Measurements from ENCODE around the gene CPA5.
A peak's percentile ranks its signal among the peaks of the same experiment; 100 is the strongest.

CPA5 gene

DNA sequence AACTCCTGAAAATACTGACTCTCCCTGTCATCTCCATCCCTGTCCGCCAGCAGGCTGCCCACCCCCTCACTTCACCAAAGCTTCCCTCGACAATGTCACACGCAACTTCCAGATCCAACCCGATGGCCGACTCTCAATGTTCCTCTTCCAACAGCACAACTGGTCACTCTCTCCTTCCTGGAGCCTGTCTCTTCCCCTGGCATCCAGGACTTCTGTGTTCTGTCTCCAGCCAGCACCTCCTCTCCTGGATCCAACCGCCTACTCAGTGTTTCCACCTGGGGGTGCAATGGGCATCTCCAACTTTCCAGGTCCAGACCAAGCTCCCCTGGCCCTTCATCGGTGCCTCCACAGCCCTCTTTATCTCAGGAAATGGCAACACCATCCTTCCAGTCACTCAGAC, 8.6 kb downstream of the CPA5 start:
- TF ChIP-seq JUND (IDR thresholded peaks at IDR 0.05; ENCODE audit: low read depth) = no peak
- in situ Hi-C loops (cut with HindIII; ENCODE audit: low pct_unique_long_range_greater_than_20kb, low sequenced_read_pairs) = no loop called here
- DNase-seq (ENCODE audit: low read depth in 1 of 2, low spot score in 1 of 2) = peak in 1 of 2 experiments; percentile 13

GRCh38 chr7:130356121-130356875, 11.7 kb downstream of the CPA5 start:
- in situ Hi-C loops (cut with HindIII; ENCODE audit: low pct_unique_long_range_greater_than_20kb, low sequenced_read_pairs) = no loop called here

DNA sequence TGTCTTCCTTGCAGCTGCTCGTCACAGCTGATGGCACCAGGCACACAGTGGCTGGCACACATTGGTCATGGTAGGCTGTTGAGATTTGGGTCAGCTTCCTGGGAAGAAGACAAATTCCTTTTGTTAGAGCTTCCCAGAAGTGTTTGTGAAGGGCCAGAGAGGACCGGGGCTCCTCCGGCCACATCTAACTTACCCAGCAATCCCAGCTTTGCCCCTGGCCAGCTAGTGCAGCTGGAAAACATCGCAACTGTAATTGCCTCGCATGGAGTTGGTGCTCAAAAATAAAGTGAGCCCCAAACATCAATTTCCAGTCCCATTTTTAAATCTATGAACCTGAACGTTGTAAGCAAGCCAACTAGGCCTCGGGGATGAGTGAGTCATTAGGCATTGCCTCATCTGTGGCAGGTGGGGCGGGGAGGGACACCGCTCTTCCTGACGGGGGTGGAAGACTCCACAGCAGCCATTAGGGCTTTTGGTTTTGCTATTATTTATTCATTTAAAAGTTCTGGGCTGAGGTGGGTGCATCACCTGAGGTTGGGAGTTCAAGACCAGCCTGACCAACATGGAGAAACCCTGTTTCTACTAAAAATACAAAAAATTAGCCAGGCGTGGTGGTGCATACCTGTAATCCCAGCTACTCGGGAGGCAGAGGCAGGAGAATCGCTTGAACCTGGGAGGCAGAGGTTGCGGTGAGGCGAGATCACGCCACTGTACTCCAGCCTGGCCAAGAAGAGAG, 12.4 kb downstream of the CPA5 start:
- peak; percentile 94 for TF ChIP-seq JUND (IDR thresholded peaks at IDR 0.05; ENCODE audit: low read depth)
- in situ Hi-C loops (cut with HindIII; ENCODE audit: low pct_unique_long_range_greater_than_20kb, low sequenced_read_pairs) = no loop called here
- DNase-seq (ENCODE audit: low read depth in 1 of 2, low spot score in 1 of 2) = peak in 1 of 2 experiments; percentile 82

More at GRCh38 chr7:130356121-130356875, 11.7 kb downstream of the CPA5 start:
- no peak for TF ChIP-seq JUND (IDR thresholded peaks at IDR 0.05; ENCODE audit: low read depth)
- peak; percentile 28 to 86 for DNase-seq (ENCODE audit: low read depth in 1 of 2, low spot score in 1 of 2)

- no peak for TF ChIP-seq JUND (IDR thresholded peaks at IDR 0.05; ENCODE audit: low read depth)
- DNase-seq (ENCODE audit: low read depth in 1 of 2, low spot score in 1 of 2) = no peak
- in situ Hi-C loops (cut with HindIII; ENCODE audit: low pct_unique_long_range_greater_than_20kb, low sequenced_read_pairs) = no loop called here
Observed at GRCh38 chr7:130358471-130358870, 13.9 kb downstream of the CPA5 start.

- in situ Hi-C loops (cut with HindIII; ENCODE audit: low pct_unique_long_range_greater_than_20kb, low sequenced_read_pairs) = no loop called here
- no peak for DNase-seq (ENCODE audit: low read depth in 1 of 2, low spot score in 1 of 2)
- no peak for TF ChIP-seq JUND (IDR thresholded peaks at IDR 0.05; ENCODE audit: low read depth)
Observed at GRCh38 chr7:130359276-130359857, 14.8 kb downstream of the CPA5 start.

- TF ChIP-seq JUND (IDR thresholded peaks at IDR 0.05; ENCODE audit: low read depth) = no peak
- DNase-seq (ENCODE audit: low read depth in 1 of 2, low spot score in 1 of 2) = no peak
- in situ Hi-C loops (cut with HindIII; ENCODE audit: low pct_unique_long_range_greater_than_20kb, low sequenced_read_pairs) = no loop called here
Observed at GRCh38 chr7:130360518-130360917, 15.9 kb downstream of the CPA5 start.

GRCh38 chr7:130361681-130362080, 17.1 kb downstream of the CPA5 start:
- no peak for TF ChIP-seq JUND (IDR thresholded peaks at IDR 0.05; ENCODE audit: low read depth)
- in situ Hi-C loops (cut with HindIII; ENCODE audit: low pct_unique_long_range_greater_than_20kb, low sequenced_read_pairs) = no loop called here
- no peak for DNase-seq (ENCODE audit: low read depth in 1 of 2, low spot score in 1 of 2)

- DNase-seq (ENCODE audit: low read depth in 1 of 2, low spot score in 1 of 2) = no peak
- in situ Hi-C loops (cut with HindIII; ENCODE audit: low pct_unique_long_range_greater_than_20kb, low sequenced_read_pairs) = no loop called here
- TF ChIP-seq JUND (IDR thresholded peaks at IDR 0.05; ENCODE audit: low read depth) = no peak
Observed at GRCh38 chr7:130362251-130362816, 17.7 kb downstream of the CPA5 start.

GRCh38 chr7:130363026-130363847, 18.6 kb downstream of the CPA5 start:
- in situ Hi-C loops (cut with HindIII; ENCODE audit: low pct_unique_long_range_greater_than_20kb, low sequenced_read_pairs) = no loop called here
- peak in 1 of 2 experiments; percentile 51 for DNase-seq (ENCODE audit: low read depth in 1 of 2, low spot score in 1 of 2)
- TF ChIP-seq JUND (IDR thresholded peaks at IDR 0.05; ENCODE audit: low read depth) = no peak

- DNase-seq (ENCODE audit: low read depth in 1 of 2, low spot score in 1 of 2) = no peak
- in situ Hi-C loops (cut with HindIII; ENCODE audit: low pct_unique_long_range_greater_than_20kb, low sequenced_read_pairs) = no loop called here
- TF ChIP-seq JUND (IDR thresholded peaks at IDR 0.05; ENCODE audit: low read depth) = no peak
Observed at GRCh38 chr7:130364451-130364850, 19.8 kb downstream of the CPA5 start.

DNA sequence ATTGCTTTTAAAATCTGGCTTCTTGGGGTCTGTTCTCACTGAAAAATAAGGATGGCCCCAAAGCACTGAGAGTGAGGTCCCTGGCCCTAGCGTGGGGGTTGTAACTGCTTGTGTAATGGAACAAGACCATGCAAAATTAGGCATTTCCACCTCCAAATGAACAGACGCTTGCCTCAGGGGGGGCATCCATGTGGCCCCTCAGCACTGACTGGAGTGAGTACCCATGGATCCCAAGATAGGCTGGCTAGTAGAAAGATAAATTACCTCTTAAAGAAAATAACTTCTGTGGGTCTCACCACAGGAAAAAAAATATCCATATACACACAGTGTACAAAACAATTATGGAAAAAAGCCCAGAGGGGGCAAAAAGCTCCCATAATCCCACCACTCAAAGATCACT, 20.5 kb downstream of the CPA5 start:
- no peak for DNase-seq (ENCODE audit: low read depth in 1 of 2, low spot score in 1 of 2)
- in situ Hi-C loops (cut with HindIII; ENCODE audit: low pct_unique_long_range_greater_than_20kb, low sequenced_read_pairs) = no loop called here
- TF ChIP-seq JUND (IDR thresholded peaks at IDR 0.05; ENCODE audit: low read depth) = no peak
